ENCODE measurements around the gene MRC2.

MRC2 gene

GRCh38 chr17:62637809-62638208, 10.3 kb downstream of the MRC2 start:
- DNase-seq = no peak

DNA sequence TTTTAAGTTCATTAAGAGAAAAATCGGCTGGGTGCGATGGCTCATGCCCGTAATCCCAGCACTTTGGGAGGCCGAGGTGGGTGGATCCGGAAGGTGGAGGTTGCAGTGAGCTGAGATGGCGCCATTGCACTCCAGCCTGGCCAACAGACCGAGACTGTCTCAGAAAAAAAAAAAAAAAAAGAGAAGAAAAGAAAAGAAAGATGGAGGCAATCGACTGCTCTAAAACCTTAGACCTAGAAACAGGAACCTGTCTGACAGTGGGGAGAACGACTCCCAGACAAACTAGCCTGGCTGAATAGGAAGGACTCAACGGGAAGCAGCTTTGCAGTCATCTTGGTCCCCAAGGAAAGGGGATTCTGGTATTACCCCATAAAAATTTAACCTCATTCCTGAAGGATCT, 13.7 kb downstream of the MRC2 start:
- DNase-seq = no peak

DNA sequence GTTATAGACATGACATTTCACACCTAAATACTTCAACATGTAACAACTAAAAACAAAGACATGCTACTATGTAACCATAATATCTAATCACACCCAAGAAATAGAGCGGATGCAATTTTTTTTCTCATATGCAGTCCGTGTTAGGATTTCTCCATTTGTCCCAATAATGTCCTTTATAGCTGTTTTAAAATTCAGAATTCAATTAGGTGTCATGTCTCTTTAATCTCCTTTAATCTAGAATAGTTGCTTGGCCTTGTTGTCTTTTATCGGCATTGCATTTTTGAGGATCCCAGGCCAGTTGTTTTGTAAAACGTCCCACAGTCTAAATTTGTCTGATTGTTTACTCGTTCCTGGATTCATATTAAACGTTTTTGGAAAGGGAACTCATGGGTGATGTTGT, 14.5 kb downstream of the MRC2 start:
- no peak for DNase-seq

- DNase-seq = no peak
Measured at GRCh38 chr17:62643496-62643895, 16.0 kb downstream of the MRC2 start.

- no peak for DNase-seq
Measured at GRCh38 chr17:62644487-62645173, 17.2 kb downstream of the MRC2 start.

GRCh38 chr17:62648251-62648955, 20.9 kb downstream of the MRC2 start:
- DNase-seq = no peak

DNA sequence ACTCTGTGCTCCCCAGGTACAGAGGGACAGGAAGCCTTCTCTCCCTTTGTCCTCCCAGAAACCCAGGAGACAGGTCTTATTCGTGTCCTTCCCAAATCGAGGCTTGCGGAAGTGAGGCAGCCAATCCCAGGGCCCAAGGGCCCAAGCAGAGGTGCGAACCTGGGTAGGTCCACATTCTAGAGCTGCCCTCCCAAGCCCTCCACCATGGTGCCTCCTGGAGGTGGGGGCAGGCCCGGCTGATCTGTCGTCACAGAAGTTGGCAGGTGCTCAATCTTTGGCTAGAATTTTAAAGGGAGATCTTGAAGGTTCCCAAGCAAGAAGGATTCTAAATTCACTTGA, 21.5 kb downstream of the MRC2 start:
- no peak for DNase-seq

DNA sequence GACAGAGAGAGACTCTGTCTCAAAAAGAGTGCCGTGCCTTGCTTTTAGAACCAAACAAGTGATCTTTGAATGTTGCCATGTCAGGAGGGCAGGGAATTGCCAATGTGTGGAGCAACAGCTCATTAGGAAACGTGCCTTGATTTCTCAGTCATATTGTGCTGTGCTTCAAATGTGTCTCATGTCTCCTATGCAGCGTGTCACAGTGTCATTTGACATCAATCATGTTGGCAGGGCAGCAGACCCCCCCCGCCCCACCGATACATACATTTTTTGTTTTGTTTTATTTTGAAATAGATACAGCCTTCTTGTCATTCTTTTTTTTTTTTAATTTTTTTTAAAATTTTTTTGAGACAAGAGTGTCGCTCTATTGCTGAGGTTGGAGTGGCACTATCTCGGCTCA, 22.1 kb downstream of the MRC2 start:
- no peak for DNase-seq

- DNase-seq = no peak
Measured at GRCh38 chr17:62650587-62650986, 23.1 kb downstream of the MRC2 start.

- peak in 16 of 56 donors; percentile 13 to 60 (median 20) for DNase-seq
Measured at GRCh38 chr17:62652251-62653001, 25.0 kb downstream of the MRC2 start.

DNA sequence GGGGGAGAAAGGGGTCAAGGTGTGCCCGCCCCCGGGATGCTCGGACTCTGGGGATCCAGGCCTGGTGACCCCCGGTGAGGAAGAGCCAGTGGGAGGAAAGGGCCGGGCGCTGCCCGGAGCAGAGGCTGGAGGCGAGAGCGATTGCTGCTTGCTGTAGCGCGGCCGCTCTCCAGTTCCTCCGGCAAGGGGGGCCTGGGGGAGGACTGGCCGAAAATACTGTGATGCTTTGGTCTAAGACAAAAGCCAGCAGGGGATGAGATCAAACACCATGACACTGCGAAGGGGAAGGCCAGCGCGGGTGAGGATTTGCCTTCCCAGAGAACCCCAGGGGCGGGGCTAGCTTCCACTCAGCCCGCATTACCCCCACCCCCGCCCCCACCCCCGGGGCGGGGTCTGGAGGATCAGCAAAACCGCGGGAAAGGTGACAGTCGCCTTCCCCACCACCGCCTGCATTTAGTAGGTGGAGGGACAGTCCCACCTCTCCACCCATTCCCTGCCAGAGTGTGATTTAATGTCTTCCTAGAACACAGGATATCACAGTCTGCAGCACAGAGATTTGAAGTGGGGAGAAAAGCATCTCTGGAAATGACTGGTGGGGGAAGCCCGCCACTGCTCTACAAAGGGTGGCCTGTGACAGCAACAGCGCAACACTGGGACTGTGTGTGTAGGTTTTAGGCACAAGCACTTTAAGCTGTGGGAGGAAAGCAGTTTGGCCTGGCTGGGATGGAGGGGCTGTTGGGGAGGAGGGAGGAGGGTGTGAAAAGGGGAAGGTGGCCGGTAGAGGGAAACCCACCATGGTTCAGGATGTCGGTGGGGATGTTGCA, 25.7 kb downstream of the MRC2 start:
- peak in 22 of 56 donors; percentile 10 to 59 (median 23) for DNase-seq

DNA sequence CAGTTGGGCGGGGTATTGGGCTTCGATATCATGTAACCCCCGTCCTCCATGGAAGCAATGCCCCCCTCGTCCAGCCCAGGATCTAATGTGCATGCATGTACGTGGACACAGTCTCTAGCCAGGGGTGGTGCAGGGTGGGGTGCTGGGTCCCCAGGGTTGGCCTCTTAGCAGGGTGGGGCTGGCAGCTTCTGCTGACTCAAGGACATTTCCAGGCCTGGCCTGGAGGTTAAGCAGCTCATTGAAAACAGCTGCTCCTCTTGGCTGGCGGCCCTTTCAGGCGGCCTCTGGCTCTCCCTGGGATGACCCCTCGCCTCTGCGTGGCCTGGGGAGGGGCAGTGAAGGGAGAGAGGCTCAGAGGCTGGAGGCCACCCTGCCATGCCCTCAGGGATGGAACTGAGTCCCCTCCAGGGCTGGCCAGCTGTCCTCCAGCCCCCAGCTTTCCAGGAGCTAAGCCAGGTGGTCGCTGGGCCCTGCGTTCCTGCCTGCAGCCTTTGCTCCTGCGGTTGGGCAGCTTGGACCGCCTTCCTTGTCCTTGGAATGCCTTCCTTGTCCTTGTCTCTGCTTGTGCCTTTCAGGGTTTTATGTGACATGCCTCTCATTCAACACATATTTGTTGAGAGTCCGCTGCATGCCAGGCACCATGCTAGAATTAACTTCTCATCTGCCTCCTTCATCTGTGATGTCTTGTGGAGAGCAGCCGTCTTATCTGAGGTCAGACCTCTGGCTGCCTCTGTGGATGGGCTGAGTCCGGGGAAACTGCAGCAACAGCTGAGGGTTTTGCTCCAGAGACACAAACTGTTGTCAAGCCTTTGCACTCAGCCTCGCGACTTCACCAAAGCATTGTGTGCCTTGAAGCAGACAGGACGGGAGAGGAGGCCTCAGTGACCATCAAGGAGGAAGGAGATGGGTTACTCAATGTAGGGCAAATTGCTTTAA, 26.6 kb downstream of the MRC2 start:
- no peak for DNase-seq

DNA sequence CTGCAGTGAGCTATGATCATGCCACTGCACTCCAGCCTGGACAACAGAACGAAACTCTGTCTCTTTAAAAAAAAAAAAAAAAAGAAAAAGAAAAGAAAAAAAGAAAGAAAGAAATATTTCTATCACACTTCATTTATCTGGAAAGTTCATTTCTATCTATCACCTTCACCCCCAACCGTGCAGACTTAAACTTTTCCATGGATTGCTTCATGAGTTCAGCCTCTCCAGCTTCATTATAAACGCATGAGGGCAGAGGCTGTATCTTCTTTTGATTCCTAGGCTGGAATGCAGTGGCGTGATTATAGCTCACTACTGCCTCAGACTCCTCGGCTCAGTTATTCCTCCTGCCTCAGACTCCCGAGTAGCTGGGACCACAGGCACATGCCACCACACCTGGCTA, 28.2 kb downstream of the MRC2 start:
- no peak for DNase-seq

DNA sequence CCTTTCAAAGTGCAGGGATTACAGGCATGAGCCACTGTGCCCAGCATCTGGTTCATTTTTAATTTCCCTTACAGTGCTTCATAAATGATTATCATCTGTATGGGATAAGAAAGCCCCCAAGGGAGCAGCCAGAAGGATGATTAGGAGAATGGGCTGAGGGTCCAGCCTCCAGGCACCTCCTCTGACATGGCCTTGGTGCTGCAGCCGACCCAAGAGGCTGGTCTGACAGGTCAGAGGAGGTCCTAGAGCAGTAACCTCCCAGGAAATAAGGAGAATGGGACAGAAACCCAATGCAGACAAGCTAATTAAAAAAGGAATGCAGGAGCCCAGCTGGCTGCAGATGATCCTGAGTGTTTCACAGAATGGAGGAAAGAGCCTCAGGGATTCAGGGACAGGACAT, 29.0 kb downstream of the MRC2 start:
- no peak for DNase-seq

DNA sequence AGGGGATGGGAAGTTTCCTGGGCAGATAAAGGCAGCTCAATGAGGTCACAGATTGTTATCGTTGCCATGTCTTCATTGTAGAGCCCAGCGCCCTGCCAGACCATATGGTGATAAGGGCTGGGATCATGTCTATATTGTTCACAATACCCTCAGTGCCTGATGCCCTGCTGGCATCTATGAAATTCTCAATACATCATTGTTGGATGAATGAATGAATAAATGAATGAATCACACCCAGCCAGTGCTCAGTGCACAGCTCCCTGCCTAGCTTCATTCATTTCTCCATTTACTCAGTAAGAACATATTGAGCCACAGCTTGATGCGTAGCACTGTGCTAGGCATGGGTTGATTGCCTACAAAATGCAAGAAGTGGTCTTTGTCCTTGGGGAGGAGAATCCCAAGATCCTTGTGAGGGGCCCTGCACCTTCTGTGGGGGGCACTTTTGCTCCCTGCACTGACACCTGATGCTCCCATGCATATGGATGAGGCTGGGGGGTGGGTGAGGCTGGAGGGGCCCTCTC, 29.7 kb downstream of the MRC2 start:
- no peak for DNase-seq

DNA sequence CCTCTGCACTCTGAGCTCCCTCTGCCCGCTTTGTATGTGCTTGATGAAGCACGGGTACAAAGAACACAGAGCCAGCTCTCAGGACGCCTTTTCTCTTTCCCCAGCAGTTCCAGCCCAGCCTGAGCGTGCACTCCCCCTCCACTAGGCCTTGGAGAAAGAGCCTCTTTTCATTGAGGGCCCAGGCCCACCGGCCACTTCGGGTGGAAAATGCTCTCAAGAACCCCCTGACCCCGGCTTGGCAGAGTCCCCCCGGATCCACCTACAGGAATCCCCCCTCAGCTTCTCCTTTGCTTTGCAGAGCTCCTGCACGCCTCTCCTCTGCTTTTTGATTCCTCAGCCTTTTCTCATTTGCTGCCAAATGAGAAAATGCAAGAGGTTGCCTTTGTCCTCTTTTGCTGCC, 30.2 kb downstream of the MRC2 start:
- DNase-seq = no peak

GRCh38 chr17:62658136-62658920, 30.9 kb downstream of the MRC2 start:
- DNase-seq = no peak

DNA sequence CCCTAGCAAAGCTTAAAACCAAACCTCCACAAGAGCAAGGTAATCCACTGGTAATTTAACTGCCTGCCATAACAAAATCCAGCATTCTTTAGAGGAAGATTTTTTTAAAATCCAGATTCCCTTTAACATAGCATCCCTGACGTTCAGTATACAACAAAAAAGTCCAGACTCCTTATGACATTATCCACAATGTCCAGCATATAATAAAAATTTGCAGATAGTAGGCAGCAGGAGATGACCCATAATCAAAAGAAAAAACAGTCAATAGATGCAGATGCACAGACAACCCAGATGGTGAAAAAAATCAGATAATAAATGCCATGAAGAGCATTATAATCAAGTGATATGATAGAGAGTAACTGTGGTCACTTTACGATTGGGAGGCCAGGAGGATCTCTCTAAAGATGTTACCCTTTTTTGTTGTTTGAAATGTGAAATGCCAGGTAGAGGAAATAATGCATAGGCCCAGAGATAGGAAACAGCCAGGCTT, 33.2 kb downstream of the MRC2 start:
- no peak for DNase-seq

GRCh38 chr17:62661337-62661736, 33.9 kb downstream of the MRC2 start:
- DNase-seq = no peak
